Measurements from ENCODE around the gene RPA3. TPM values are rescaled to one million over a fixed set of nuclear protein-coding genes. Genes with fewer than 3 reads are reported as not detected.

The RPA3 gene
- total and polyA plus RNA-seq, 9 of the 15 experiments (the other 6 are each of a cell fraction or from before 2014, with no cell fraction given): 68.5 to 265 (median 125) TPM

- peak in 1 of 3 experiments; percentile 27; a peak in 1 of 6 replicates for TF ChIP-seq CTCF (IDR thresholded peaks at IDR 0.05 in 2 of 3, conservative IDR thresholded peaks at IDR 0.05 in 1 of 3; ENCODE audit: insufficient read depth in 2 of 3, low read depth in 1 of 3, low read length in 3 of 3)
- TF ChIP-seq SRSF1 (IDR thresholded peaks at IDR 0.05; ENCODE audit: low read depth, low read length): no peak
- no peak for TF ChIP-seq PHTF2 (CRISPR knock-in tag; IDR thresholded peaks at IDR 0.05)
- TF ChIP-seq ZNF384 (IDR thresholded peaks at IDR 0.05; ENCODE audit: low read depth, low read length): 0 out of 2 replicates have a peak, but pooled peaks have one; percentile 7
- Histone ChIP-seq H3K27me3 (ENCODE audit: control insufficient read depth in 2 of 2, insufficient read depth in 2 of 2, low read length in 2 of 2) (no peaks in the 10 kb centered on the region), H4K20me1 (replicated peaks; ENCODE audit: control insufficient read depth, insufficient read depth, low read length) (no peaks in the 10 kb centered on the region), H3K9me3 (replicated peaks; ENCODE audit: control insufficient read depth, insufficient read depth, low read depth, low read length) (no peaks in the 10 kb centered on the region), H3K4me2 (ENCODE audit: insufficient read depth, low read length) (no peak overlapping the region), H3K79me2 (ENCODE audit: control insufficient read depth, insufficient read depth, low read length) (no peaks in the 10 kb centered on the region), H3K4me3 (no peak overlapping the region), H3K4me1 (replicated peaks in 1 of 2; ENCODE audit: control insufficient read depth in 2 of 2, insufficient read depth in 2 of 2, low read length in 2 of 2) (no peaks in the 10 kb centered on the region; a peak in 1 of 5 replicates), H2AFZ (ENCODE audit: low read depth, low read length) (no peak overlapping the region), H3K36me3 (ENCODE audit: control insufficient read depth, insufficient read depth, low read length) (no peaks in the 10 kb centered on the region), H3K27ac (ENCODE audit: extremely low read depth, low read depth, low read length) (no peak overlapping the region), H3K9ac (ENCODE audit: insufficient read depth in 1 of 2, low read depth in 2 of 2, low read length in 2 of 2) (no peak overlapping the region), H3K9me1 (ENCODE audit: control insufficient read depth, insufficient read depth, low read length) (no peaks in the 10 kb centered on the region)
- intact Hi-C loops (cut with micrococcal nuclease): loop anchor here (5.0 to 10.0 kb wide), 5 partner anchors 170 to 530 kb away; no protein-coding TSS in a partner anchor
- FAIRE-seq: no peak
- BruUV-seq (replicated peaks): no TSS peak
- CTCF ChIA-PET (ENCODE audit: low intra/inter-chr PET ratio): no interaction called here
- WGBS (ENCODE audit: insufficient coverage, low coverage, missing lambda C conversion rate): 50% methylated on average over 3 of the region's 3 CpGs
- DNase-seq (ENCODE audit: extremely low read depth in 1 of 4, low spot score in 3 of 4): no peak
- no peak for ATAC-seq
- POLR2A ChIA-PET: interaction anchor here (0.6 to 1.2 kb wide), 3 partner anchors 21 to 342 kb away, joined by 3 read pairs; no protein-coding TSS in a partner anchor
- in situ Hi-C loops (cut with MboI): no loop called here
These were observed 46.4 kb upstream of the RPA3 start for GRCh38 chr7:7764520-7765396.
